HepG2 (cell line): Measurements from ENCODE around the gene NDOR1. TPM values are rescaled to one million over a fixed set of nuclear protein-coding genes. Genes with fewer than 3 reads are reported as not detected.

Experiments
- AGO1 ChIP-seq: fragments of 200-400 bp; formaldehyde crosslinking; IDR thresholded peaks from 2 replicates; pipeline ENCODE4 v1.6.1; 2017; ENCODE audit warnings: mild to moderate bottlenecking, low read depth, low read length, moderate library complexity; ENCODE audit not compliant: poor library complexity, severe bottlenecking
- AGO2 ChIP-seq: fragments of 200-400 bp; formaldehyde crosslinking; optimal IDR thresholded peaks from 2 replicates; pipeline ENCODE3; 2017; ENCODE audit warnings: mild to moderate bottlenecking, low read depth, low read length, moderate library complexity
- BHLHE40 ChIP-seq: IDR thresholded peaks from 2 replicates; pipeline ENCODE4 v1.6.1; 2011; ENCODE audit warnings: low read length, improper control_type of control experiment
- DBP ChIP-seq: sonication (generic); formaldehyde crosslinking; IDR thresholded peaks from 2 replicates; pipeline ENCODE4 v1.4.0; 2020; ENCODE audit warnings: missing genetic modification reagents; ENCODE audit errors: not compliant biosample characterization
- ESRRA ChIP-seq: sonication (generic); formaldehyde crosslinking; IDR thresholded peaks from 2 replicates; pipeline ENCODE4 v1.5.1; 2020; ENCODE audit warnings: mild to moderate bottlenecking, low read depth, missing genetic modification reagents
- HNRNPH1 ChIP-seq: fragments of 200-400 bp; formaldehyde crosslinking; optimal IDR thresholded peaks from 2 replicates; pipeline ENCODE3; 2017; ENCODE audit warnings: mild to moderate bottlenecking, low read depth, low read length
- HOXA9 ChIP-seq: sonication (generic); formaldehyde crosslinking; IDR thresholded peaks from 2 replicates; pipeline ENCODE4 v1.8.1; 2022; ENCODE audit warnings: missing genetic modification reagents, mild to moderate bottlenecking, moderate library complexity, borderline replicate concordance
- KDM4B ChIP-seq: sonication (generic); formaldehyde crosslinking; IDR thresholded peaks from 2 replicates; pipeline ENCODE4 v1.4.0; 2020; ENCODE audit warnings: missing genetic modification reagents
- KDM6A ChIP-seq: IDR thresholded peaks from 2 replicates; pipeline ENCODE4 v1.6.1; 2016; ENCODE audit warnings: low read depth
- POLR2G ChIP-seq: fragments of 200-400 bp; formaldehyde crosslinking; IDR thresholded peaks from 2 replicates; pipeline ENCODE4 v1.6.1; 2018; ENCODE audit warnings: mild to moderate bottlenecking, low read depth, low read length, moderate library complexity
- SKI ChIP-seq: fragments of 450-650 bp; IDR thresholded peaks from one replicate; pipeline ENCODE4 v1.6.1; 2018; ENCODE audit warnings: mild to moderate bottlenecking; ENCODE audit not compliant: partially characterized antibody
- SNRNP70 ChIP-seq: fragments of 200-400 bp; formaldehyde crosslinking; IDR thresholded peaks from 2 replicates; pipeline ENCODE4 v1.6.1; 2017; ENCODE audit warnings: mild to moderate bottlenecking, low read depth, low read length, moderate library complexity
- STAG1 ChIP-seq: sonication (generic); formaldehyde crosslinking; IDR thresholded peaks from 2 replicates; pipeline ENCODE4 v1.4.0; 2020; ENCODE audit warnings: missing genetic modification reagents
- TAF1 ChIP-seq: sonication (generic); formaldehyde crosslinking; IDR thresholded peaks from 2 replicates; pipeline ENCODE4 v1.4.0; 2020; ENCODE audit warnings: missing genetic modification reagents
- TBL1XR1 ChIP-seq: fragments of 150-350 bp; IDR thresholded peaks from 2 replicates; pipeline ENCODE4 v1.6.1; 2014; ENCODE audit warnings: borderline replicate concordance, low read length; ENCODE audit not compliant: partially characterized antibody
- TRAFD1 ChIP-seq: sonication (generic); formaldehyde crosslinking; IDR thresholded peaks from 2 replicates; pipeline ENCODE4 v1.5.1; 2020; ENCODE audit warnings: missing genetic modification reagents, mild to moderate bottlenecking, borderline replicate concordance
- YY1 ChIP-seq: IDR thresholded peaks from 2 replicates; pipeline ENCODE4 v1.6.1; 2011; ENCODE audit warnings: low read length, low read depth, moderate library complexity, mild to moderate bottlenecking; ENCODE audit not compliant: insufficient read depth, insufficient replicate concordance
- ZBTB25 ChIP-seq: IDR thresholded peaks from 2 replicates; pipeline ENCODE4 v1.6.1; 2018; ENCODE audit warnings: missing genetic modification reagents
- ZBTB7A ChIP-seq: sonication (generic); formaldehyde crosslinking; IDR thresholded peaks from 2 replicates; pipeline ENCODE4 v1.8.0; 2022; ENCODE audit warnings: mild to moderate bottlenecking, missing genetic modification reagents
- ZFP91 ChIP-seq: sonication (generic); formaldehyde crosslinking; IDR thresholded peaks from 2 replicates; pipeline ENCODE4 v1.9.0; 2022; ENCODE audit warnings: missing genetic modification reagents, mild to moderate bottlenecking, borderline replicate concordance
- ZIK1 ChIP-seq: sonication (generic); formaldehyde crosslinking; IDR thresholded peaks from 2 replicates; pipeline ENCODE4 v1.5.0; 2020; ENCODE audit warnings: mild to moderate bottlenecking, low read depth, missing genetic modification reagents, borderline replicate concordance
- ZNF761 ChIP-seq: sonication (generic); formaldehyde crosslinking; conservative IDR thresholded peaks from 2 replicates; pipeline ENCODE4 v1.4.0; 2020; ENCODE audit warnings: mild to moderate bottlenecking, missing genetic modification reagents
- ZNF777 ChIP-seq: sonication (generic); formaldehyde crosslinking; IDR thresholded peaks from 2 replicates; pipeline ENCODE4 v1.4.0; 2020; ENCODE audit warnings: missing genetic modification reagents
- ZNF891 ChIP-seq: sonication (generic); formaldehyde crosslinking; IDR thresholded peaks from 2 replicates; pipeline ENCODE4 v1.5.0; 2020; ENCODE audit warnings: mild to moderate bottlenecking, missing genetic modification reagents
- polyA plus RNA-seq, 8 experiments: library from polyadenylated mRNA; depleted of rRNA in 3 of 8; stranded (reverse) in 7 of 8; unstranded in 1 of 8; fragments of >200 nt; fragmentation: Illumina TruSeq in 4 of 8; extraction: Trizol in 4 of 8; gene quantifications; 2 replicates each; pipeline versions ENCODE4 v1.2.1 to v1.2.3, GENCODE V29; 2011 to 2016; ENCODE audit warnings: low read depth in 4 of 8, missing spikeins in 1 of 8, mixed read lengths in 1 of 8; ENCODE audit not compliant: insufficient read depth in 1 of 8
- total RNA-seq, 5 experiments: library from RNA; depleted of rRNA; stranded (reverse); fragments of >200 nt; fragmentation: Illumina TruSeq; extraction: Trizol; gene quantifications; 2 replicates each; pipeline ENCODE4 v1.2.3, GENCODE V29; 2016; ENCODE audit warnings: low read depth in 1 of 5

The NDOR1 gene
- total and polyA plus RNA-seq, 2 of the 13 experiments (the other 11 are each of a cell fraction or from before 2014, with no cell fraction given) = 3.6 to 8.7 TPM

- no peak for TF ChIP-seq ESRRA
- no peak for TF ChIP-seq HOXA9 (CRISPR knock-in tag)
- TF ChIP-seq POLR2G = peak; percentile 47; the same call in 1 of the 2 replicates
- no peak for TF ChIP-seq ZNF761 (CRISPR knock-in tag)
- no peak for TF ChIP-seq DBP (CRISPR knock-in tag)
- TF ChIP-seq ZNF777 (CRISPR knock-in tag) = peak; percentile 82
- 0 out of 2 replicates have a peak, but pooled peaks have one; percentile 49 for TF ChIP-seq KDM4B (CRISPR knock-in tag)
- TF ChIP-seq ZNF891 (CRISPR knock-in tag) = peak; percentile 68; the same call in 1 of the 2 replicates
- TF ChIP-seq ZIK1 = 0 out of 2 replicates have a peak, but pooled peaks have one; percentile 41
- TF ChIP-seq TAF1 (CRISPR knock-in tag) = no peak
- no peak for TF ChIP-seq KDM6A (CRISPR knock-in tag)
- peak; percentile 65 for TF ChIP-seq AGO2
- peak; percentile 28; the same call in 1 of the 2 replicates for TF ChIP-seq ZBTB25
- no peak for TF ChIP-seq HNRNPH1
- TF ChIP-seq ZBTB7A (CRISPR knock-in tag) = peak; percentile 32
- TF ChIP-seq ZFP91 (CRISPR knock-in tag) = peak; percentile 49; the same call in 1 of the 2 replicates
- peak; percentile 98 for TF ChIP-seq STAG1 (CRISPR knock-in tag)
- TF ChIP-seq SKI = peak; percentile 80
- TF ChIP-seq TBL1XR1 = no peak
- TF ChIP-seq BHLHE40 = no peak
- TF ChIP-seq AGO1 = peak; percentile 93
- no peak for TF ChIP-seq TRAFD1 (CRISPR knock-in tag)
- peak; percentile 13 for TF ChIP-seq YY1
- TF ChIP-seq SNRNP70 = no peak
Measured at GRCh38 chr9:137227054-137227852, 21.8 kb downstream of the NDOR1 start, which contains the start of gene RNF224 (continued).
